Heart left ventricle (tissue), 16 donors: Measurements from ENCODE around the gene PIP4K2C. TPM values are rescaled to one million over a fixed set of nuclear protein-coding genes. Genes with fewer than 3 reads are reported as not detected.

ENCODE experiments used
- ATAC-seq, 4 donors: fragments of 200-7000 bp; cut with Tn5 transposase; one replicate each; pipeline ENCODE4 v1.9.1; 2020 to 2022; ENCODE audit warnings: moderate library complexity in 4 of 4, mild to moderate bottlenecking in 3 of 4, moderate number of reproducible peaks in 1 of 4
- DNase-seq, 5 donors: peaks; one replicate each; pipeline ENCODE4 v3.0.0-alpha.2; 2020
- H3K27ac ChIP-seq, 12 donors: fragments of 200-600 bp; sonication (generic) in 4 of 12; one replicate each; pipeline versions ENCODE4 v1.5.0 to v1.8.0; 2016 to 2022; ENCODE audit warnings: mild to moderate bottlenecking in 2 of 12
- H3K27me3 ChIP-seq, 9 donors: fragments of 200-600 bp; sonication (generic) in 2 of 9; one replicate each; pipeline versions ENCODE4 v1.5.1 to v1.8.0; 2016 to 2022; ENCODE audit warnings: mild to moderate bottlenecking in 3 of 9
- H3K36me3 ChIP-seq, 9 donors: fragments of 200-600 bp; sonication (generic) in 2 of 9; one replicate each; pipeline versions ENCODE4 v1.5.0 to v1.8.0; 2018 to 2022; ENCODE audit warnings: mild to moderate bottlenecking in 2 of 9
- H3K4me1 ChIP-seq, 12 donors: fragments of 200-600 bp; sonication (generic) in 4 of 12; one replicate each; pipeline versions ENCODE4 v1.5.0 to v1.8.0; 2016 to 2022; ENCODE audit warnings: mild to moderate bottlenecking in 3 of 12
- H3K4me3 ChIP-seq, 12 donors: fragments of 200-600 bp; sonication (generic) in 4 of 12; one replicate each; pipeline versions ENCODE4 v1.5.0 to v1.8.0; 2017 to 2022; ENCODE audit warnings: mild to moderate bottlenecking in 9 of 12, moderate library complexity in 4 of 12
- H3K9me3 ChIP-seq, 12 donors: fragments of 200-600 bp; sonication (generic) in 4 of 12; one replicate each; pipeline versions ENCODE4 v1.5.0 to v1.8.0; 2016 to 2022; ENCODE audit warnings: mild to moderate bottlenecking in 1 of 12
- POLR2A ChIP-seq, 2 donors: fragments of 450-650 bp; IDR thresholded peaks; one replicate each; pipeline ENCODE4 v1.6.1; 2017; ENCODE audit warnings: antibody characterized with exemption in 2 of 2, mild to moderate bottlenecking in 2 of 2, moderate library complexity in 2 of 2
- WGBS, 4 donors: extraction: QIAGEN DNeasy Blood & Tissue Kit in 2 of 4; methylation state at CpG; one replicate each; pipeline versions ENCODE4 v1.1.5 to v1.1.7; 2013 to 2018; 5-methylcytosine and 5-hydroxymethylcytosine counted together
- intact Hi-C, 10 donors: fragments of 100-400 bp; cut with DNase I; formaldehyde crosslinking; loops; one replicate each; pipeline versions ENCODE4 v1.11.1 to v1.14.2; 2022
- polyA plus RNA-seq, 2 donors: library from polyadenylated mRNA; stranded (reverse); fragments of 200-250 nt; gene quantifications; one replicate each; pipeline ENCODE4 v1.2.3, GENCODE V29; 2013
- total RNA-seq, 9 donors: library from RNA; depleted of rRNA in 2 of 9; stranded (reverse); fragments of >200 nt in 2 of 9; fragmentation: NEBNext Ultra II Directional in 3 of 9; extraction: Animal tissue kit (Norgen Biotek cat#: 25700) in 3 of 9; gene quantifications; one replicate each; pipeline versions ENCODE4 v1.1.0 to v1.2.4, GENCODE V29; 2016 to 2023
- TF ChIP-seq, protein P1 (sequence below), 12 donors: fragments of 200-600 bp; sonication (generic) in 4 of 12; IDR thresholded peaks; one replicate each; pipeline versions ENCODE4 v1.5.0 to v1.8.0; 2018 to 2022; ENCODE audit warnings: antibody characterized with exemption in 12 of 12, mild to moderate bottlenecking in 5 of 12
- donor health status: ischemic (EF 13 %, LVEDD 7.1; RV severe dilation, severe dysfunction).
- donor health status: healthy with polysubstance abuse.
- donor health status: DM: no; HTN: yes; CAD: no.
- donor health status: DM: no; HTN: no; CAD: no.
- donor health status: ischemic (EF 25% LVEDD 6.9; RV normal size, moderate dysfunction).
- donor health status: ischemic (EF 25% LVEDD 5.7; RV mildly dilated, moderate dysfunction).
- donor health status: healthy.
- donor health status: DM: yes; HTN: yes; CAD: no.
- donor health status: ischemic (EF 35%, LVEDD 5.7; RV mildly dilated, moderate dysfunction).
- donor health status: nonischemic (EF 11% LVEDD 7.7; RV severe dilation, severe dysfunction).
- donor health status: DM: yes; HTN: yes; CAD: no.
- donor health status: PGD.
- donor health status: ischemic (EF 29% LVEDD 5.4; RV normal size, mild dysfunction).
- donor health status: nonischemic (EF 23%, LVEDD 6.1; RV moderate dilation, normal function).

Gene PIP4K2C
- total and polyA plus RNA-seq, 11 donors = 4.6 to 31.0 (median 17.0) TPM

DNA sequence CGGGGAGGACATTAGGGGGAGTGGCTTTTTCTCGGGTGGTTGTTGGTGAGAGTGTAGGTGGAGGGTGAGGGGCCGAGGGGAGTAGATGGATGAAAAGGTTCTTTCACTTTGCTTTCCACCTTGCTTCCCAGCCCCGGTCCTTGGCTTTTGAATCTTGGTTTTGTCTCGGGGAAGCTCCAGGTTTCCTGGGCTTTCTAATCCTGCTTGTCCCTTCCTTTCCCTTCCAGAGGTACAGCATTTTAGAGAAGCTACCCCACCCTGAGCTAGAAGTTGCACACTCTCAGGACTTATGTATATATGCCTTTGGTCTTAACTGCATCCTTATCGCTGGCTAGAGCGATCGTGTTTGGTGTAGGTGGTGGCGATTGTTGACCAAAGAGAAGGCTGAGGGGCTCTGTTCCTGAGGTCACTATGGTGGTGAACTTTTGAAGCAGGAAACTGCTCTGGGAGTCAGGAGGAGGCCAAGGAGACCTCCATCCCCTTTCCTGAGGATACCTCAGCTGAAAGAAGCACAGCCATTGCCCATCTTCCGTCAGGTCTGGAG lies 862 bp downstream of the PIP4K2C start:
- TF ChIP-seq POLR2A (IDR thresholded peaks at IDR 0.05) = no peak
- TF ChIP-seq, protein P1, sequence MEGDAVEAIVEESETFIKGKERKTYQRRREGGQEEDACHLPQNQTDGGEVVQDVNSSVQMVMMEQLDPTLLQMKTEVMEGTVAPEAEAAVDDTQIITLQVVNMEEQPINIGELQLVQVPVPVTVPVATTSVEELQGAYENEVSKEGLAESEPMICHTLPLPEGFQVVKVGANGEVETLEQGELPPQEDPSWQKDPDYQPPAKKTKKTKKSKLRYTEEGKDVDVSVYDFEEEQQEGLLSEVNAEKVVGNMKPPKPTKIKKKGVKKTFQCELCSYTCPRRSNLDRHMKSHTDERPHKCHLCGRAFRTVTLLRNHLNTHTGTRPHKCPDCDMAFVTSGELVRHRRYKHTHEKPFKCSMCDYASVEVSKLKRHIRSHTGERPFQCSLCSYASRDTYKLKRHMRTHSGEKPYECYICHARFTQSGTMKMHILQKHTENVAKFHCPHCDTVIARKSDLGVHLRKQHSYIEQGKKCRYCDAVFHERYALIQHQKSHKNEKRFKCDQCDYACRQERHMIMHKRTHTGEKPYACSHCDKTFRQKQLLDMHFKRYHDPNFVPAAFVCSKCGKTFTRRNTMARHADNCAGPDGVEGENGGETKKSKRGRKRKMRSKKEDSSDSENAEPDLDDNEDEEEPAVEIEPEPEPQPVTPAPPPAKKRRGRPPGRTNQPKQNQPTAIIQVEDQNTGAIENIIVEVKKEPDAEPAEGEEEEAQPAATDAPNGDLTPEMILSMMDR (IDR thresholded peaks at IDR 0.05) = no peak
- peak overlapping the region; percentile 42 to 99 (median 86) for H3K4me3 ChIP-seq
- peaks cover 0 to 31% (median 26%) of the 10 kb centered on the region in 9 donors for H3K36me3 ChIP-seq
- peaks cover 0 to 27% (median 14%) of the 10 kb centered on the region in 12 donors for H3K4me1 ChIP-seq
- peaks cover 0 to 16% (median 0%) of the 10 kb centered on the region in 9 donors for H3K27me3 ChIP-seq
- DNase-seq (no peak), ATAC-seq (no peak)
- no peaks in the 10 kb centered on the region for H3K9me3 ChIP-seq
- intact Hi-C loops = no loop called here
- 39 to 47% (median 45%) methylated on average over 10 of the region's 10 CpGs for WGBS, 4 donors
- H3K27ac ChIP-seq = peak overlapping the region in 9 of 12 donors; percentile 44 to 89 (median 80)

DNA sequence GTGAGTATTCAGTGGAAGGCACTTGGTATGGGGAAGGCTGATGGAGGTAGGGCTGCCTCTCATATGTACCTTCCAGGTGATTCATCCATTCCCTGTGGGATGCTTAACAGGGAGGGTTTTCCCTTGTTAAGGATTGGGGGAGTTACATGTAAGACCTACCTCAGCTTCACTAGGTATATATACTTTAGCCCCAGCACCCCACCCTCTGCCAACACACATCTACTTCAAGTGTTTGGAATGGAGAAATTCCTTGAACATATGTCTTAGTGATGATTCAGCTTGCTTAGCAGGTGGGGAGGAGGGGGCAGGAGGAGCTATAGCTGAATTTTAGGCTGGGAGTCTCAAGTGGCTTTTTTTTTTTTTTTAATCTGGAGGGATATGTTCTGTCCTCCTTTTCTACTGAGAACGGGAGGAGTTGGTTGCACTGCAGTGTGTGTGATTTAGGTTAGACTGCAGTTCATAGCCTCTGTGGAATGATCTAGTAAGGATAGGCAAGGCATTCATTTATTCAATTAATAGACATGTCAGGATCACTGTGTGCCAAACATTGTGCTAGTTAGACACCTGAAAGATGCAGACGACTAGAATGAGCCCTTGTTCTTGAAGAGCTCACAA lies 1.7 kb downstream of the PIP4K2C start:
- H3K4me3 ChIP-seq = peak overlapping the region in 5 of 12 donors; percentile 80 to 96 (median 89)
- DNase-seq (no peak), ATAC-seq (no peak)
- peaks cover 0 to 8% (median 0%) of the 10 kb centered on the region in 9 donors for H3K27me3 ChIP-seq
- peaks cover 0 to 27% (median 14%) of the 10 kb centered on the region in 12 donors for H3K4me1 ChIP-seq
- H3K9me3 ChIP-seq = no peaks in the 10 kb centered on the region
- TF ChIP-seq, protein P1 (IDR thresholded peaks at IDR 0.05) = no peak
- no peak for TF ChIP-seq POLR2A (IDR thresholded peaks at IDR 0.05)
- no peak overlapping the region for H3K27ac ChIP-seq
- WGBS, 4 donors = 66 to 85% (median 77%) methylated on average over 2 of the region's 2 CpGs
- intact Hi-C loops = no loop called here
- H3K36me3 ChIP-seq = peaks cover 0 to 39% (median 34%) of the 10 kb centered on the region in 9 donors

DNA sequence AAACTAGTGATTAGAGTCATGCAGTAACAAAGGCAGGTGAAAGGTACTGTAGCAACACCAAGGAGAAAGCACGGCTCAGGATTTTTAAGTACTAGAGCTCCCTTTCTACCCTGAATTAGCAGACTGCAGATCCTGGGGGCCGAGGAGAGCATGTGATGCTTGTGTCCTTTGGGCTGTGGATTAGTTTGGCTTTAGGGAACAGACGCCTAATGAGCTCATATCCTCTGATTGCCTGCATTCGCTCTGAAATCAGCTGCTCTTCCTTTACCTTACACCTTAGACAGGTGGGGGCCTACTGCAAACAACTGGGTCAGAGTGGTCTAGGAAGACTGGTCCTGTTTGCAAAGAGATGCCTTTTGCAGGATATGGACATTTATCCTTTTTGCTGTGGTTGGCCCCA lies 2.2 kb downstream of the PIP4K2C start:
- peaks cover 0 to 2% (median 0%) of the 10 kb centered on the region in 9 donors for H3K27me3 ChIP-seq
- peaks cover 0 to 27% (median 14%) of the 10 kb centered on the region in 12 donors for H3K4me1 ChIP-seq
- ATAC-seq = no peak
- H3K27ac ChIP-seq = no peak overlapping the region
- WGBS, 4 donors = 66 to 84% (median 81%) methylated on average over 4 of the region's 4 CpGs
- H3K36me3 ChIP-seq = peaks cover 0 to 44% (median 40%) of the 10 kb centered on the region in 9 donors
- H3K9me3 ChIP-seq = no peaks in the 10 kb centered on the region
- peak overlapping the region in 2 of 12 donors; percentile 26 to 91 for H3K4me3 ChIP-seq
- intact Hi-C loops = no loop called here
- DNase-seq = no peak
- no peak for TF ChIP-seq POLR2A (IDR thresholded peaks at IDR 0.05)
- TF ChIP-seq, protein P1 (IDR thresholded peaks at IDR 0.05) = no peak

DNA sequence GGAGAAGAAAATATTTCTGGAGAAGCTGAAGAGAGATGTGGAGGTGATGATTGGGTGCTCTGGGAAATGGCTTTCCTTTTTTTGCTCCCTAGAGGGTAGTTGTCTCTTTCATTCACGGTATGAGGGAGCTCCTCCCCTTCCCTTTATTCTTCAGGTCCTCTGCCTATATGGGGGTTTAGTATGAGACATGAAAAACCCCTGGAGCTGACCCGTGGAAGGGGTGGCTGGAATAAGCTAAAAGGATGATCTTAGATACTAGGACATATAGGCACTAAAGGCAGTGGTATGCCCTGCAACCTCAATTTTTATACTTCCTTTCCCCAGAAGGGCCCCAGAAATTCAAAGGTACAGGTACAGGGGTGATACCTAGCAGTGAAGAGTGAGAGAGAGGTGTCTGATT lies 9.4 kb downstream of the PIP4K2C start:
- 54 to 71% (median 65%) methylated on average over 2 of the region's 2 CpGs for WGBS, 4 donors
- intact Hi-C loops = no loop called here
- TF ChIP-seq, protein P1 (IDR thresholded peaks at IDR 0.05) = no peak
- no peak for TF ChIP-seq POLR2A (IDR thresholded peaks at IDR 0.05)
- DNase-seq (no peak), ATAC-seq (no peak)
- no peak overlapping the region for H3K27ac ChIP-seq
- H3K4me1 ChIP-seq = peaks cover 0 to 21% (median 13%) of the 10 kb centered on the region in 12 donors
- H3K4me3 ChIP-seq = no peak overlapping the region
- H3K27me3 ChIP-seq = no peaks in the 10 kb centered on the region
- no peaks in the 10 kb centered on the region for H3K9me3 ChIP-seq
- H3K36me3 ChIP-seq = peaks cover 0 to 73% (median 65%) of the 10 kb centered on the region in 9 donors
